Trophoblast cell (in vitro differentiated cells and primary cell): ENCODE measurements around the gene ALOX12.

Experiments used
- DNase-seq, 2 donors: peaks; one replicate each; pipeline ENCODE4 v3.0.0-alpha.2; 2016
- H2AFZ ChIP-seq: 2 replicates; pipeline ENCODE4 v1.6.1; 2013; ENCODE audit warnings: low read length, moderate library complexity, mild to moderate bottlenecking; ENCODE audit not compliant: insufficient read depth, poor library complexity
- H2AK5ac ChIP-seq: 2 replicates; pipeline ENCODE4 v1.6.1; 2013; ENCODE audit warnings: mild to moderate bottlenecking, low read length
- H2BK120ac ChIP-seq: 2 replicates; pipeline ENCODE4 v1.6.1; 2013; ENCODE audit warnings: low read length, mild to moderate bottlenecking, moderate library complexity; ENCODE audit not compliant: insufficient read depth, poor library complexity
- H2BK12ac ChIP-seq: 2 replicates; pipeline ENCODE4 v1.6.1; 2013; ENCODE audit warnings: mild to moderate bottlenecking, low read length, moderate library complexity
- H2BK5ac ChIP-seq: 2 replicates; pipeline ENCODE4 v1.6.1; 2013; ENCODE audit warnings: low read length, low read depth, moderate library complexity, mild to moderate bottlenecking; ENCODE audit not compliant: poor library complexity
- H3K14ac ChIP-seq: 2 replicates; pipeline ENCODE4 v1.6.1; 2013; ENCODE audit warnings: mild to moderate bottlenecking, low read length
- H3K18ac ChIP-seq: 2 replicates; pipeline ENCODE4 v1.6.1; 2013; ENCODE audit warnings: mild to moderate bottlenecking, low read length
- H3K23ac ChIP-seq: 2 replicates; pipeline ENCODE4 v1.6.1; 2013; ENCODE audit warnings: low read length
- H3K27ac ChIP-seq: 2 replicates; pipeline ENCODE4 v1.5.1; 2013; ENCODE audit warnings: low read depth, mild to moderate bottlenecking, inconsistent platforms, low read length, moderate library complexity
- H3K27me3 ChIP-seq: 2 replicates; pipeline ENCODE4 v1.6.1; 2013; ENCODE audit warnings: inconsistent platforms, mild to moderate bottlenecking, low read length, moderate library complexity; ENCODE audit not compliant: insufficient read depth
- H3K36me3 ChIP-seq, 2 experiments: 1 replicate in 1 of 2; 2 replicates in 1 of 2; pipeline ENCODE4 v1.6.1; 2013; ENCODE audit warnings: low read length in 2 of 2, mild to moderate bottlenecking in 2 of 2, moderate library complexity in 1 of 2; ENCODE audit not compliant: insufficient read depth in 2 of 2, control insufficient read depth in 1 of 2
- H3K4ac ChIP-seq: 2 replicates; pipeline ENCODE4 v1.6.1; 2013; ENCODE audit warnings: low read depth, mild to moderate bottlenecking, low read length, moderate library complexity
- H3K4me1 ChIP-seq, 2 experiments: 1 replicate in 1 of 2; 2 replicates in 1 of 2; pipeline ENCODE4 v1.6.1; 2013; ENCODE audit warnings: low read length in 2 of 2, mild to moderate bottlenecking in 2 of 2, moderate library complexity in 1 of 2; ENCODE audit not compliant: insufficient read depth in 2 of 2, control insufficient read depth in 1 of 2
- H3K4me2 ChIP-seq: 2 replicates; pipeline ENCODE4 v1.6.1; 2013; ENCODE audit warnings: inconsistent platforms, mild to moderate bottlenecking, low read length, moderate library complexity
- H3K4me3 ChIP-seq: 2 replicates; pipeline ENCODE4 v1.5.1; 2013; ENCODE audit warnings: mild to moderate bottlenecking, low read depth, low read length, inconsistent platforms
- H3K79me1 ChIP-seq: one replicate; pipeline ENCODE4 v1.6.1; 2013; ENCODE audit warnings: low read length
- H3K79me2 ChIP-seq: 2 replicates; pipeline ENCODE4 v1.6.1; 2013; ENCODE audit warnings: low read length, mild to moderate bottlenecking; ENCODE audit not compliant: control insufficient read depth, insufficient read depth, poor library complexity
- H3K9ac ChIP-seq: 2 replicates; pipeline ENCODE4 v1.6.1; 2013; ENCODE audit warnings: mild to moderate bottlenecking, low read length
- H3K9me3 ChIP-seq: 2 replicates; pipeline ENCODE4 v1.6.1; 2013; ENCODE audit warnings: low read depth, mild to moderate bottlenecking, control low read depth, inconsistent platforms, low read length; ENCODE audit not compliant: insufficient read depth
- H4K12ac ChIP-seq: 2 replicates; pipeline ENCODE4 v1.6.1; 2013; ENCODE audit warnings: low read depth, mild to moderate bottlenecking, low read length, moderate library complexity
- H4K8ac ChIP-seq: 2 replicates; pipeline ENCODE4 v1.6.1; 2013; ENCODE audit warnings: low read depth, mild to moderate bottlenecking, low read length, moderate library complexity
- H4K91ac ChIP-seq: one replicate; pipeline ENCODE4 v1.6.1; 2013; ENCODE audit warnings: low read depth, mild to moderate bottlenecking, low read length, moderate library complexity
- WGBS: extraction: QIAGEN DNeasy Blood & Tissue Kit; methylation state at CpG from one replicate; pipeline ENCODE4 v1.1.7; 2013; ENCODE audit warnings: missing lambda C conversion rate; ENCODE audit not compliant: insufficient read length, insufficient coverage; ENCODE audit errors: extremely low coverage; 5-methylcytosine and 5-hydroxymethylcytosine counted together

Gene ALOX12

DNA sequence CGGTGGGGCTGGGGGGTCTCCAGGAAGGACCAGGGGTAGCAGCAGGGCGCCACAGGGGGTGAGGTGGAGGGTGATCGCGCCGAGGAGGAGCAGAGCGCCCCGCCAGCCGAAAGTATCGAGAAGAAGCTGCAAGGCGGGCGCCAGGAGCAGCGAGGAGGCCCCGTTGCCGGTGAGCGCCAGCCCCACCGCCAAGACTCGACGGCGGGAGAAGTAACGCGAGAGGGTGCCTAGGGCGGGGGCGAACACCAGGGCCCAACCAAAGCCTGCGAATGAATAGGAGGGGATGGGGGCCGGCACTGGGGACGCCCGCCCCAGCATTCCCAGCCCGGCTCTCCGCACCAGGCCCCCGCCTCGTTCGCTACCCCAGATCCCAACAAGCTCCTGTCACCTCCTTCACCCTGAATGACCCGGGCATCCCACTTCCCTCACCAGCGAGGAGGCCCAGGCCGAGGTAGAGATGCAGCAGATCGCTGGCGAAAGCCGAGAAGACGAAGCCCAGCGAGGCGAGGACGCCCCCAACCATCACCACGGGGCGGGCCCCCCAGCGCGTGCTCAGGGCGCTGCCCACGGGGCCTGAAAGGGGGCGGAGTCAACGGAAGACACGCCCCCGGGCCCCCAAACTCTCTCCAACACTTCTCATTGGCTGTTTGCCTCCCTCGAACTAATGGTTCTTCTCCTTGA, 46.8 kb downstream of the ALOX12 start:
- DNase-seq = no peak
- H2AK5ac ChIP-seq = no peak overlapping the region
- no peak overlapping the region for H3K27ac ChIP-seq
- peaks cover 9% of the 10 kb centered on the region for H3K9me3 ChIP-seq
- no peak overlapping the region for H2BK5ac ChIP-seq
- no peak overlapping the region for H4K91ac ChIP-seq
- no peak overlapping the region for H3K14ac ChIP-seq
- H3K79me1 ChIP-seq = peaks cover 4% of the 10 kb centered on the region
- H3K23ac ChIP-seq = no peak overlapping the region
- no peak overlapping the region for H3K4me3 ChIP-seq
- peak overlapping the region; percentile 46 for H3K4me2 ChIP-seq
- no peak overlapping the region for H2BK12ac ChIP-seq
- no CpG with 5 or more reads among the region's 53 CpGs for WGBS
- no peak overlapping the region for H2BK120ac ChIP-seq
- H3K9ac ChIP-seq = no peak overlapping the region
- peaks cover 16 to 36% of the 10 kb centered on the region in 2 experiments for H3K4me1 ChIP-seq
- H3K79me2 ChIP-seq = no peaks in the 10 kb centered on the region
- H3K18ac ChIP-seq = no peak overlapping the region
- H2AFZ ChIP-seq = peak overlapping the region; percentile 4
- peaks cover 28% of the 10 kb centered on the region for H3K27me3 ChIP-seq
- peaks cover 2 to 3% of the 10 kb centered on the region in 2 experiments for H3K36me3 ChIP-seq
- H3K4ac ChIP-seq = no peak overlapping the region
- no peak overlapping the region for H4K12ac ChIP-seq
- H4K8ac ChIP-seq = no peak overlapping the region

DNA sequence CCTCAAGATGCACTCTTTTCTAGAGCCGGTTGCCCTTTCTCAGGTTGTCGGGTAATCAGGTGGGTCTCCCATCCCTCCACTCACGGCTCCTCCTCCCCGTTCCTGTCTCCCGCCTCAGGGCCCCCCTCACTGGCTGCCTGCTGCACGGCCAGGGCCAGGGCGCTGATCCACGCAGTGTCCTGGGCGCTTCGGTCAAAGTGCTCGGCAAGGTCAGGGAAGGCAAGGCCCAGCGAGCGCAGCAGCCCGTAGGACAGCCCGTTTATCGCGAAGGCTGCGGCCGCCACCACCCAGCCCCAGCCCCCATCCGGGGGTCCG, 47.3 kb downstream of the ALOX12 start:
- peaks cover 16 to 36% of the 10 kb centered on the region in 2 experiments for H3K4me1 ChIP-seq
- H3K9me3 ChIP-seq = peaks cover 9% of the 10 kb centered on the region
- H4K8ac ChIP-seq = no peak overlapping the region
- H2AFZ ChIP-seq = peak overlapping the region; percentile 13
- H3K9ac ChIP-seq = no peak overlapping the region
- H3K4me2 ChIP-seq = peak overlapping the region; percentile 46
- WGBS = no CpG with 5 or more reads among the region's 21 CpGs
- no peak overlapping the region for H2BK12ac ChIP-seq
- no peak overlapping the region for H3K27ac ChIP-seq
- H2BK5ac ChIP-seq = no peak overlapping the region
- H2BK120ac ChIP-seq = no peak overlapping the region
- peaks cover 4% of the 10 kb centered on the region for H3K79me1 ChIP-seq
- no peak overlapping the region for H3K18ac ChIP-seq
- H4K12ac ChIP-seq = no peak overlapping the region
- H3K14ac ChIP-seq = no peak overlapping the region
- no peak overlapping the region for H3K4me3 ChIP-seq
- peaks cover 28% of the 10 kb centered on the region for H3K27me3 ChIP-seq
- no peak overlapping the region for H4K91ac ChIP-seq
- DNase-seq = no peak
- peak overlapping the region; percentile 19 for H3K23ac ChIP-seq
- H3K36me3 ChIP-seq = peaks cover 2 to 3% of the 10 kb centered on the region in 2 experiments
- H3K79me2 ChIP-seq = no peaks in the 10 kb centered on the region
- H3K4ac ChIP-seq = no peak overlapping the region
- no peak overlapping the region for H2AK5ac ChIP-seq

DNA sequence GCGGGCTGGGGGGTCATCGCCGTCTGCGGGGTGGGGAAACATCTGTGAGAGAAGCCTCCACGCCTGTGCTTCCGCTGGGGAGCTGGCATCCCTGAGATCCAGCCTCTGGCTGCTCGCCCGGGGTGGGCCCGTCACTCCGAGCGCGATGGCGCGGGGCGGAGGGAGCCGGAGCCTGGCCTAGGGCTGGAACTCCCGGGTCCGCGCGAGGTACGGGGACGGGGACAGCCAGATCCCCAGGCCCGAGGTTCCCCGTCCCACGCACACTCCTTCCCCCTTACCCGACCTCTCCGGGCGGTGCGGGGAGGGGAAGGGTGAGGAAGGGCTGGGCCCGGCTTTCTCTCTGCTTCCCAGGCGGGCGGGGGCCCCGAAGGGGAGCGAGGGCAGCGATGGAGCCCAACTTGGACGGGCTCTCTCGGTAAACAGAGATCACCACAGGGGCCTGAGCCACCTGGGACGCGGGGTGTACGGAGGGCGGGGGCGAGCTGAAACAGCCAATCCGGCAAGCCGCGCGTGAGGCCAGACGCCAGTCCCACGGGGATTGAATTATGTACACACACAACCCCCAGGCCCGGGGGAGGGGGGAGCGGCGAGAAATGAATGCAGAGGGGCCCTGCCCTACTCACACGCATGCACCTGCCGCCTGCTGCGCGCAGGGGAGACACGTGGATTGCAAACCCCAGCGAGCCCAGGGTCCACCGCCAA, 47.8 kb downstream of the ALOX12 start, which contains the start of gene SLC16A11:
Gene SLC16A11 (minus strand): TSS at position 596 of the 702 bp plus-strand sequence. CDS start 579 bp downstream, at position 17.
- no peak within 1 kb of the TSS for H2AK5ac ChIP-seq
- WGBS = no CpG with 5 or more reads among the region's 58 CpGs
- no peak within 1 kb of the TSS for H3K9ac ChIP-seq
- H3K4me1 ChIP-seq = peaks cover 16 to 32% of the 10 kb centered on the region in 2 experiments
- H3K23ac ChIP-seq = peak within 1 kb of the TSS; percentile 19
- peaks cover 4% of the 10 kb centered on the region for H3K79me1 ChIP-seq
- DNase-seq = no peak
- H3K27me3 ChIP-seq = peaks cover 28% of the 10 kb centered on the region
- H4K12ac ChIP-seq = no peak within 1 kb of the TSS
- H3K18ac ChIP-seq = no peak within 1 kb of the TSS
- no peak within 1 kb of the TSS for H3K14ac ChIP-seq
- H3K4ac ChIP-seq = no peak within 1 kb of the TSS
- H2BK120ac ChIP-seq = no peak within 1 kb of the TSS
- no peak within 1 kb of the TSS for H2BK12ac ChIP-seq
- no peak within 1 kb of the TSS for H2BK5ac ChIP-seq
- H4K8ac ChIP-seq = no peak within 1 kb of the TSS
- H3K36me3 ChIP-seq = peaks cover 0 to 3% of the 10 kb centered on the region in 2 experiments
- no peak within 1 kb of the TSS for H3K4me3 ChIP-seq
- peaks cover 9% of the 10 kb centered on the region for H3K9me3 ChIP-seq
- peak within 1 kb of the TSS; percentile 46 for H3K4me2 ChIP-seq
- no peaks in the 10 kb centered on the region for H3K79me2 ChIP-seq
- H2AFZ ChIP-seq = peak within 1 kb of the TSS; percentile 13
- H3K27ac ChIP-seq = no peak within 1 kb of the TSS
- no peak within 1 kb of the TSS for H4K91ac ChIP-seq

DNA sequence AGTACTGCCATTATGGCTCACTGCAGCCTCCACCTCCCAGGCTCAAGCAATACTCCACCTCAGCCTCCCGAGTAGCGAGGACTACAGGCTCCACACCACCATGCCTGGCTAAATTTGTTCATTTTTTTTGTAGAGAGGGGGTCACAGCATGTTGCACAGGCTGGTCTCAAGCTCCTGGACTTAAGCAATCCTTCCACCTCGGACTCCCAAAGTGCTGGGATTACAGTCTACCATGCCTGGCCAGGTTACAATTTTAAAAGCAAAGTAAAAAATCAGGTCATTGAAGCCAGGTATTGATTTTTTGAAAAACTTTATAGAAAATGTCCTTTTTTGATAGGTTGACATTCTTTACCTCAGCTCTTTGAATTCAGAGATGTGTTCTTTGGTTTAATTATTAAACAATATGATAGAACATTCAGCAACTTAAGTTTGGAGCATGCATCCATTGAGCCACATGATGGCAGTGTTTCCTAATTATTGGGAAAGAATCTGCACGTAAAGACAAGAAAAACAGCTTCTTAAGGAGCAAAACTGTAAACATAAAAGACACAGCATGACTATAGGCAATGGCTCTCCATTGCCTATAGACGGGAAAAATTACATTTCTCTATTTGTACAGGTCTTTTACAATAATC, 49.8 kb downstream of the ALOX12 start:
- Histone ChIP-seq H3K79me2 (no peaks in the 10 kb centered on the region), H3K23ac (no peak overlapping the region), H3K18ac (no peak overlapping the region), H2AFZ (no peak overlapping the region), H3K14ac (no peak overlapping the region), H3K4ac (no peak overlapping the region), H3K36me3 (no peaks in the 10 kb centered on the region), H4K8ac (no peak overlapping the region), H2BK5ac (no peak overlapping the region), H4K12ac (no peak overlapping the region), H3K27ac (peak overlapping the region; percentile 61), H3K9me3 (peaks cover 9% of the 10 kb centered on the region), H2BK12ac (peak overlapping the region; percentile 67), H3K4me3 (no peak overlapping the region), H2BK120ac (no peak overlapping the region), H3K27me3 (peaks cover 28% of the 10 kb centered on the region), H2AK5ac (no peak overlapping the region), H3K9ac (no peak overlapping the region), H3K4me2 (peak overlapping the region; percentile 70), H3K4me1 (peaks cover 16 to 32% of the 10 kb centered on the region in 2 experiments), H3K79me1 (peaks cover 4% of the 10 kb centered on the region), H4K91ac (peak overlapping the region; percentile 49)
- WGBS = no CpG with 5 or more reads among the region's 5 CpGs
- DNase-seq = peak; percentile 20 to 90
